Endothelial cell (in vitro differentiated cells): ENCODE data around the gene ARPC4. TPM values are rescaled to one million over a fixed set of nuclear protein-coding genes. Genes with fewer than 3 reads are reported as not detected.
A peak's percentile ranks its signal among the peaks of the same experiment; 100 is the strongest.

Source experiments
- DNase-seq: peaks from one replicate; pipeline ENCODE4 v3.0.0; 2021; ENCODE audit warnings: low spot score
- H3K27ac Mint-ChIP-seq: one replicate; pipeline ENCODE4 v1.8.0; 2021; ENCODE audit warnings: mixed read lengths, inconsistent platforms; ENCODE audit not compliant: unreplicated experiment
- H3K27me3 Mint-ChIP-seq: one replicate; pipeline ENCODE4 v1.8.0; 2021; ENCODE audit warnings: mild to moderate bottlenecking, moderate library complexity, mixed read lengths, inconsistent platforms; ENCODE audit not compliant: unreplicated experiment
- H3K36me3 Mint-ChIP-seq: one replicate; pipeline ENCODE4 v1.8.0; 2021; ENCODE audit warnings: mild to moderate bottlenecking, low read depth, mixed read lengths, inconsistent platforms; ENCODE audit not compliant: unreplicated experiment
- H3K4me1 Mint-ChIP-seq: one replicate; pipeline ENCODE4 v1.8.0; 2021; ENCODE audit warnings: mild to moderate bottlenecking, mixed read lengths, inconsistent platforms; ENCODE audit not compliant: unreplicated experiment
- H3K4me3 Mint-ChIP-seq: one replicate; pipeline ENCODE4 v1.8.0; 2021; ENCODE audit warnings: mild to moderate bottlenecking, mixed read lengths, inconsistent platforms; ENCODE audit not compliant: unreplicated experiment
- H3K9me3 Mint-ChIP-seq: one replicate; pipeline ENCODE4 v1.8.0; 2021; ENCODE audit warnings: mixed read lengths, inconsistent platforms; ENCODE audit not compliant: unreplicated experiment
- total RNA-seq: library from RNA; stranded (reverse); fragmentation: NEBNext Ultra II Directional; extraction: Animal tissue kit (Norgen Biotek cat#: 25700); gene quantifications from one replicate; pipeline ENCODE4 v1.2.1, GENCODE V29; 2021; ENCODE audit not compliant: unreplicated experiment
- TF ChIP-seq, protein P1 (sequence below): fragments of 200-600 bp; sonication (generic); IDR thresholded peaks from one replicate; pipeline ENCODE4 v1.5.0; 2021; ENCODE audit warnings: antibody characterized with exemption; ENCODE audit not compliant: unreplicated experiment

The ARPC4 gene
- total RNA-seq, 1 donor from 2014 or later = 203 TPM

DNA sequence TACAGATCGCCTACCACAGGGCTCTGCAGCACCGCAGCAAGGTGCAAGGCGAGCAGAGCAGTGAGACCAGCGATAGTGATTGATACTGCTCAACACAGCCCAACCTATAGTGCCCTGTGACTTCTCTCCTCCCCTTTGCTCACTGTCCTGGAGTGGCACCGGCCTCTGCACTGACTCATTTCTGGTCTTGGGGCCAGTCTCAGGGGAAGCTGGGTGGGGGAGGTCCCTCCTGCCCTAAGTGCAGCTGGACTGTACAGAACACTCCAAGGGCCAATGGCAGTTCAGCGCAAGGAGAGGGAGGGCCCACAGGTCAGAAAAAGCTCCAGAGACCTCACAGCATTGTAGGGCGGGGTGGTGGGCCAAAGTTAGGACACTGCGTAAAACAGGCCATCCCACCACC is 45.6 kb upstream of the ARPC4 start:
- H3K27me3 Mint-ChIP-seq = peaks cover 15% of the 10 kb centered on the region
- peaks cover 49% of the 10 kb centered on the region for H3K36me3 Mint-ChIP-seq
- peak overlapping the region; percentile 47 for H3K4me3 Mint-ChIP-seq
- DNase-seq = no peak
- no peak overlapping the region for H3K27ac Mint-ChIP-seq
- peaks cover 23% of the 10 kb centered on the region for H3K4me1 Mint-ChIP-seq
- TF ChIP-seq, protein P1, sequence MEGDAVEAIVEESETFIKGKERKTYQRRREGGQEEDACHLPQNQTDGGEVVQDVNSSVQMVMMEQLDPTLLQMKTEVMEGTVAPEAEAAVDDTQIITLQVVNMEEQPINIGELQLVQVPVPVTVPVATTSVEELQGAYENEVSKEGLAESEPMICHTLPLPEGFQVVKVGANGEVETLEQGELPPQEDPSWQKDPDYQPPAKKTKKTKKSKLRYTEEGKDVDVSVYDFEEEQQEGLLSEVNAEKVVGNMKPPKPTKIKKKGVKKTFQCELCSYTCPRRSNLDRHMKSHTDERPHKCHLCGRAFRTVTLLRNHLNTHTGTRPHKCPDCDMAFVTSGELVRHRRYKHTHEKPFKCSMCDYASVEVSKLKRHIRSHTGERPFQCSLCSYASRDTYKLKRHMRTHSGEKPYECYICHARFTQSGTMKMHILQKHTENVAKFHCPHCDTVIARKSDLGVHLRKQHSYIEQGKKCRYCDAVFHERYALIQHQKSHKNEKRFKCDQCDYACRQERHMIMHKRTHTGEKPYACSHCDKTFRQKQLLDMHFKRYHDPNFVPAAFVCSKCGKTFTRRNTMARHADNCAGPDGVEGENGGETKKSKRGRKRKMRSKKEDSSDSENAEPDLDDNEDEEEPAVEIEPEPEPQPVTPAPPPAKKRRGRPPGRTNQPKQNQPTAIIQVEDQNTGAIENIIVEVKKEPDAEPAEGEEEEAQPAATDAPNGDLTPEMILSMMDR = no peak
- H3K9me3 Mint-ChIP-seq = no peaks in the 10 kb centered on the region

- peaks cover 15% of the 10 kb centered on the region for H3K27me3 Mint-ChIP-seq
- H3K27ac Mint-ChIP-seq = peak overlapping the region; percentile 48
- peaks cover 43% of the 10 kb centered on the region for H3K36me3 Mint-ChIP-seq
- TF ChIP-seq, protein P1 = no peak
- H3K4me3 Mint-ChIP-seq = no peak overlapping the region
- H3K4me1 Mint-ChIP-seq = peaks cover 23% of the 10 kb centered on the region
- DNase-seq = no peak
- no peaks in the 10 kb centered on the region for H3K9me3 Mint-ChIP-seq
Measured at GRCh38 chr3:9748031-9748430, 44.9 kb upstream of the ARPC4 start.

- TF ChIP-seq, protein P1 = no peak
- Mint-ChIP-seq H3K27ac (peak overlapping the region; percentile 42), H3K36me3 (peaks cover 39% of the 10 kb centered on the region), H3K9me3 (no peaks in the 10 kb centered on the region), H3K4me1 (peaks cover 25% of the 10 kb centered on the region), H3K4me3 (peak overlapping the region; percentile 98), H3K27me3 (peaks cover 17% of the 10 kb centered on the region)
- DNase-seq = no peak
Measured at GRCh38 chr3:9749296-9749644, 43.6 kb upstream of the ARPC4 start.

GRCh38 chr3:9749645-9750555 is 43.0 kb upstream of the ARPC4 start, which contains the start of gene OGG1:
TSS of gene OGG1 (plus strand) at chr3:9749952. CDS start at chr3:9750287, 335 bp downstream.
- DNase-seq = peak; percentile 90
- Mint-ChIP-seq H3K4me3 (peak within 1 kb of the TSS; percentile 98), H3K9me3 (no peaks in the 10 kb centered on the region), H3K27ac (peak within 1 kb of the TSS; percentile 95), H3K36me3 (peaks cover 34% of the 10 kb centered on the region), H3K4me1 (peaks cover 31% of the 10 kb centered on the region), H3K27me3 (peaks cover 19% of the 10 kb centered on the region)
- TF ChIP-seq, protein P1 = no peak
